HG03558 (cell line): ENCODE measurements around the gene DRD3.

Experiments used
- ATAC-seq: cut with Tn5 transposase; IDR thresholded peaks from one replicate; pipeline ENCODE4 v1.9.1; 2021; ENCODE audit warnings: moderate number of reproducible peaks; ENCODE audit not compliant: unreplicated experiment; ENCODE audit errors: extremely low read depth

DRD3 gene

GRCh38 chr3:114178770-114179368 lies at the start of gene DRD3:
Gene DRD3 (minus strand): TSS chr3:114179052. CDS start chr3:114171992, 7,060 bp downstream.
- ATAC-seq, result no peak

DNA sequence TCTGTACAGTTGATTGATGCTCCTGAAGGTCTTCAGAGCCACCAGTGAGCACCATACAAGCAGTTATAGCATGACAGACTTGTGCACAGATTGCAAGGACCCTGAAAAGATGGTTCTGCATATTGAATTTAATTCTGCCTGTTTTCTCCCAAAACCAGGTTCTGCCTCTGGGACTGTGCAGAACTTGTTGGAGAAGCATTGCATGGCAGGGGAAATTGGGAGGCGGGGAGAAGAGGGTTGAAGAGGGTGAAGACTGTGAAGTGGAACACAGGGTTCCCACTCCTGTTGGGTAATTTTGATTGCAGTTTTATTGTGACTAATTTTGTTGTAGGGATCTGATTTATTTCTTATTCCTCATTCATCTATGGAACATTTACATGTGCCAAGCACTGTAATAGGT lies 48.2 kb upstream of the DRD3 start:
- no peak for ATAC-seq

DNA sequence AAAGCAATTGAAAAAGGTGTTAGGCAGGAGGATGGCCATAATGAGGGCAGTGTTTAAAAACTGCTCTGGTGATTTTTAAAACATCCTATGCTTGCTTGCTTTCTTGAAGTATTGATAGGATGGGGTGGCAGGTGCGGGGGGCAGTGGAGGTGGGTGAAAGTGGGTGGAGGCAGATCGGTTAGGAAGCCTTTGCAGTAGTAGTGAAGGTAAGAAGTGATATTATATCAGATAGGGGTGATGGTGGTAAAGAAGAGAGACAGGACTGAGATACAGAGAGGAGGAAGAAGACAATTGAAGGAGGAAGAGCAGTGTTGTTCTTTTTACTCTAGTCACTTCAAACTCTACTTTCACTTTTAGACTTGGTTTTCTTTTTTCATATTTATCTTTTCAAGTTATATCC lies 47.5 kb upstream of the DRD3 start:
- no peak for ATAC-seq

- peak; percentile 81 for ATAC-seq
Measured at GRCh38 chr3:114223143-114223542, 44.3 kb upstream of the DRD3 start.

DNA sequence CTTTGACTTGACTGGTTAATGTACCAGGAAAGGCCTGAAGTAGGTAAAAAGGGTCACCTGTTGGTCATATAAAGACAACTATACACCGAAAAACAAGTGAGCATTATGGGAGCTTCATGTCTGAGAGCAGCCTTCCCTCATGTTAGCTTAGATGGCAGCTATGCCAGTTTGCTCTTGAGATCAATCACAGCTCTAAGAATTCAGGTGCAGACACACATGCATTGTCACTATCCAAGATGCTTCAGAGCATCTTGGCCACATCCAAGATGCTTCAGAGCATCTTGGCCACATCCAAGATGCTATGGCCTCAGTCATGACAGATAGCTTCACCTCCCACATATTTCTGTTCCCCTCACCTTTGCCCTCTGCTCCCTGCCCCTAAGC lies 43.0 kb upstream of the DRD3 start:
- ATAC-seq, result no peak

DNA sequence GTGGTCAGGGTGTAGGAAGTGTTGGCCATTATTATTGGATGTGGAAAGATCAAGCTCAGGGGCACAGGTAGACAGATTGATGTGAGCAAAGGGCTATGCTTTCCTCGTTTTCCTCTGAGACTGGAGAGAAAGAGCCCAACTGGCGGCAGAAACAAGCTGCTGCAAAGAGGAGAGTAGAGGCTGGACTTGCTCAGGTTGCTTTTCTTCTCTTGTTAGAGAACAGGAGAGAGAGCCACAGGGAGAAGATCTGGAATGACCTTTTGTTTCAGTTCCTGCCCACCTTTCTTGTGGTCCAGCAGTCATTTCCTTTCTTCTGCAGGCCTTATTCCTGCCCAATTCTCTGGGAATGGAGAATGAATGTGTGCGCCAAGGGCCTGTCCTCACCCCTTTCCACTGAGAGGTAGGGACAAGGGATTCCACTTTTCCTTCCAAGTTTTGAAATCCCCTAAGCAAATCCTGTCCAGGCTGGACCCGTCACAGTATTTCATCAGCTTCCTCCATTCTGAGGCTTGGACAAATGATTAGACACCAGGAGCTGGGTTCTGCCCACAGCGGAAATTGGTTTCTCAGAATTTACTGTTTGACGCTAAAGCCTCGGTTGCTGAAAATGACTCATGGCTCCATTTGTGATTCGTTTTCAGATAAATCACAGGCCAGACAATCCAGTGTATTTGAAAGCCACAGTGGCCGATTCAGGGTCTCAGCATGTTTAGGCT lies 42.5 kb upstream of the DRD3 start:
- no peak for ATAC-seq

- ATAC-seq, result no peak
Measured at GRCh38 chr3:114219741-114220140, 40.9 kb upstream of the DRD3 start.

- ATAC-seq, result no peak
Measured at GRCh38 chr3:114218578-114219185, 39.8 kb upstream of the DRD3 start.

DNA sequence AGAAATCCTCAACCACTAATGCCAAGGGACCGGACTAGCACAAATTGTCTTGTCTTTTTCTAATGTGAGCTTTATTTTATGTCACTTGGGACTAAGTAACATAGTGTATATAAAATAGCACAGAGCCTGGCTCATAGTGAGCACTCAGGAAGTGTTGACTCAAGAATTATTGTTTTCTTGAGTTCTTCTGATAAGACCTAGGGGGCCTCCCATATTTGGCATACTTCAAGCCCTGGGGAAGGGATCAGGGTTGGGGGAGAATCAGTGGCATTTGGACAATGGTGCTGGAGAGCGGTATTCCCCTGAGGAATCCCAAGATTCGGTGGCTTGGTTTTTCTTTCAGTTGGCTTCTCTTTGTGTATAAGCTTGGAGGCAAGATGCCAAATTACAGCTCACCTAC lies 39.2 kb upstream of the DRD3 start:
- ATAC-seq, result no peak

GRCh38 chr3:114217266-114217665 lies 38.4 kb upstream of the DRD3 start:
- ATAC-seq, result no peak

GRCh38 chr3:114216186-114216970 lies 37.5 kb upstream of the DRD3 start:
- no peak for ATAC-seq

DNA sequence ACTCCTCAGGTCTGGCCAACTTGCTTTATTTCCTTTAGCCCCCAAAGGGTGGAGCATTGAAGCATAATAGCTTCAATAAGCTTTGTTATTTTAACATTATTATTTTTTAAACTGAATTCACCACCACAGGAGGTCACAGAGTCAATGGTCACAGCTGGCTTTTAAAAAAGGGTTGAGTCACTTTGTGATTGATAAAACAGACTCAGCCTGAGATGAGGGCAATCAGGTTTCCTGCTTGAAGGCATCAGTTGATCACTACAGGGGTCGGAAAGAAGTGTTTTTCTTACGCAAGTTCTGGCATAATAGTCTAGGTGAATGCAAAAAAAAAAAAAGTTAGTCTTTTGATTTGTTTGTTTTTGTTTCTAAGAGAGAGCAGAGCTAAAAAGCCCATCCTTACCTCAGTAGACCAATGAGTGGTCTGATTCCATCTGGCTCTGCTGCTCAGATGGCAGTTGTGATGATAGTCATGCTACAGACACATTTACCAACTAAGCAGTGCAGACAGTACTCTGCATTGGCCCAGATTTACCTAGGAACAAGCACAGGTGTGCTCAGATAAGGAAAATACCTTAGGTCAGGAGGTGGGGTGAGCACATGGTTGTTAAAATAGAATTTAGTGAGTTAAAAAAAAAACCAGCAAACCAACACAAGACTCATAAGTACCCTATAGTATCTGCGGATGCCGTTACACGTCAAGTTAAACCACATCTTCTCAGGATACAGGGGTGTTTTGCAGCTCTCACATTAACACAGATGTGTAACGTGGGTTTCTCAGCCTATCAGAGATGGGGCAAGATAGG lies 35.9 kb upstream of the DRD3 start:
- ATAC-seq, result no peak

- peak; percentile 62 for ATAC-seq
Measured at GRCh38 chr3:114213627-114214541, 35.0 kb upstream of the DRD3 start.

GRCh38 chr3:114213292-114213626 lies 34.4 kb upstream of the DRD3 start:
- peak; percentile 1 for ATAC-seq

DNA sequence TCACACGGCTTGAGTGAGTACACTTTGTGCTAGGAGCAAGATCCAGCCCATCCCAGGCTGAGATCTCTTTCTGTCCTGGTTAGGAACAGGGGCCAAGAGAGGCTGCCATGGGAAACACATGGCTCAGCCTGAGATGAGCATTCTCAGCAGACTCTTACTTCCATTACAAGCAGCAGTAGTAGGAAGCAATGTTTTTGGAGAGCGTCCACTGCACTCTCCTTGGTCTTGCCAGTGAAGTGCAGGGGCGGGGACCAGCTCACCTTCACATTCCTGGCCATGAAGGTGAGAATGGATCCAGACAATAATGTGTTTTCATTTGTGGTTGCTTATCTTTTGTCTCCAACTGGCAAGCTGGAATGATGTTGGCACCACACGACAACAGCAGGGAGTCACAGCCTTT lies 33.8 kb upstream of the DRD3 start:
- no peak for ATAC-seq

GRCh38 chr3:114207768-114208167 lies 28.9 kb upstream of the DRD3 start:
- peak; percentile 71 for ATAC-seq

DNA sequence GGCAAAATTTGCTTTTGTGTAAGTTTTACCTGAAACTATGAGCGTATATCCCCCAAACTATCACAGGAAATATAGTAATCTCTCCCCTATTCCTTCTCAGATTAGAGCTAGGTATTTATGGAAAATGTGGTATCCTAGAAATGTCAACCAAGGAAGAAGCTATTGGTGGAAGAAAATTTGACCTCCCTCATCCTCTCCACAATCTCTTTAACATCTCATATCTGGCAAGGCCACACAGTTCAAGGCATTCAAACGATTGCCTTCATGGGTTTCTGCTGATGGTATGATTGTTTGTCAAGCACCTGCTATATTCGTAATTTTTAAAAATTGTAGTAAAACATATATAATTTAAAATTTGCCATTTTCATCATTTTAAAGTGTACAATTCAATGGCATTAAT lies 27.5 kb upstream of the DRD3 start:
- ATAC-seq, result no peak

DNA sequence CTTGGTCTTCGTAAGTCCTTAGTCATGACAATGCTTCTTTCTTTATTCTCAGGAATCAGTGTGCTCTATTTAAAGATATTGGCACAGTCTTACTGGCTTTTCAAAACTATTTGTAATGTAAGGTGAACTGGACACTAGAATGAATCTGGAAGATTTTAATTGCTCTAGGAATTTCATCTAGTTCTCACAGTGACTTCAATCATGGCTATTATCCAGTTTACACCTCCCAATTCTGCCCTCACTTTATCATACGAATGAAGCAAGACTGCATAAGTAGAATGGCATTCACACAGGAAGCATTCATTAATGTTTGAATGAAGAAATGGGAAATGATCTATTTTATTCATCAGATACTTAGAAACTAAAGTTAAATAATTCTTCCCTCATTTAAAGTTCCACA lies 26.7 kb upstream of the DRD3 start:
- no peak for ATAC-seq

GRCh38 chr3:114194750-114195149 lies 15.9 kb upstream of the DRD3 start:
- no peak for ATAC-seq
